Measurements from ENCODE around the gene GPANK1. TPM values are rescaled to one million over a fixed set of nuclear protein-coding genes. Genes with fewer than 3 reads are reported as not detected.

The GPANK1 gene
- total and polyA plus RNA-seq, 9 of the 15 experiments (the other 6 are each of a cell fraction or from before 2014, with no cell fraction given), result 32.2 to 111 (median 46.3) TPM

- no peak for TF ChIP-seq BACH1 (tag; IDR thresholded peaks at IDR 0.05)
- 0 out of 2 replicates have a peak, but pooled peaks have one; percentile 54 for TF ChIP-seq NBN (IDR thresholded peaks at IDR 0.05; ENCODE audit: low read depth)
Measured at GRCh38 chr6:31680226-31681134, 15.7 kb upstream of the GPANK1 start, which contains the start of gene LY6G5C (continued).

- intact Hi-C loops (cut with micrococcal nuclease) (no loop called here), in situ Hi-C loops (cut with MboI) (no loop called here)
- H3K36me3 ChIP-seq (ENCODE audit: control insufficient read depth, insufficient read depth, low read length), result peaks cover 12% of the 10 kb centered on the region
- H4K20me1 ChIP-seq (replicated peaks; ENCODE audit: control insufficient read depth, insufficient read depth, low read length), result no peaks in the 10 kb centered on the region
- ChIA-PET CTCF (ENCODE audit: low intra/inter-chr PET ratio) (no interaction called here), POLR2A (interaction anchor here (0.6 to 3.6 kb wide), 15 partner anchors 8 to 522 kb away, joined by 3 to 33 read pairs (median 4); partner anchors contain the start of genes BAG6, C6orf47, CSNK2B and GPANK1)
- peak overlapping the region; percentile 16; the same call in 1 of the 2 replicates for H2AFZ ChIP-seq (ENCODE audit: low read depth, low read length)
- H3K9me3 ChIP-seq (replicated peaks; ENCODE audit: control insufficient read depth, insufficient read depth, low read depth, low read length), result no peaks in the 10 kb centered on the region
- H3K4me2 ChIP-seq (ENCODE audit: insufficient read depth, low read length), result no peak overlapping the region; the same call in 1 of the 2 replicates
- no peak for FAIRE-seq
- no peaks in the 10 kb centered on the region for H3K79me2 ChIP-seq (ENCODE audit: control insufficient read depth, insufficient read depth, low read length)
- no peak overlapping the region for H3K4me3 ChIP-seq
- no peak for ATAC-seq
- peaks cover 9 to 15% of the 10 kb centered on the region in 2 experiments for H3K4me1 ChIP-seq (replicated peaks in 1 of 2; ENCODE audit: control insufficient read depth in 2 of 2, insufficient read depth in 2 of 2, low read length in 2 of 2)
- no TSS peak for BruUV-seq (replicated peaks)
- no peak for DNase-seq (ENCODE audit: extremely low read depth in 1 of 4, low spot score in 3 of 4)
- no peaks in the 10 kb centered on the region for H3K9me1 ChIP-seq (ENCODE audit: control insufficient read depth, insufficient read depth, low read length)
- 12% methylated on average over 8 of the region's 8 CpGs for WGBS (ENCODE audit: insufficient coverage, low coverage, missing lambda C conversion rate)
- no peak overlapping the region for H3K27ac ChIP-seq (ENCODE audit: extremely low read depth, low read depth, low read length)
- no peaks in the 10 kb centered on the region for H3K27me3 ChIP-seq (ENCODE audit: control insufficient read depth in 2 of 2, insufficient read depth in 2 of 2, low read length in 2 of 2)
- H3K9ac ChIP-seq (ENCODE audit: insufficient read depth in 1 of 2, low read depth in 2 of 2, low read length in 2 of 2), result peak overlapping the region in 1 of 2 experiments; percentile 0; a peak in 1 of 4 replicates
- TF ChIP-seq CTBP1 (IDR thresholded peaks at IDR 0.05; ENCODE audit: borderline replicate concordance) (peak; percentile 50; the same call in 1 of the 2 replicates), TEAD4 (IDR thresholded peaks at IDR 0.05; ENCODE audit: low read length) (no peak), TEAD4 (CRISPR knock-in tag; IDR thresholded peaks at IDR 0.05; ENCODE audit: borderline replicate concordance) (0 out of 2 replicates have a peak, but pooled peaks have one; percentile 56), GTF2F1 (IDR thresholded peaks at IDR 0.05; ENCODE audit: low read depth, low read length) (no peak), MAX (CRISPR knock-in tag; IDR thresholded peaks at IDR 0.05) (0 out of 2 replicates have a peak, but pooled peaks have one; percentile 34), MLX (CRISPR knock-in tag; conservative IDR thresholded peaks at IDR 0.05) (0 out of 4 replicates have a peak, but pooled peaks of 1 of the 2 experiments have one; percentile 38), ZNF239 (CRISPR knock-in tag; IDR thresholded peaks at IDR 0.05) (no peak), MCM7 (IDR thresholded peaks at IDR 0.05) (0 out of 4 replicates have a peak, but pooled peaks have one; percentile 19 to 42), MTA3 (IDR thresholded peaks at IDR 0.05; ENCODE audit: borderline replicate concordance) (0 out of 2 replicates have a peak, but pooled peaks have one; percentile 32), KDM1A (IDR thresholded peaks at IDR 0.05) (peak; percentile 46 to 48; a peak in 2 of 4 replicates), ZNF583 (CRISPR knock-in tag; IDR thresholded peaks at IDR 0.05) (no peak), NKRF (IDR thresholded peaks at IDR 0.05; ENCODE audit: borderline replicate concordance) (no peak), FOXA3 (CRISPR knock-in tag; conservative IDR thresholded peaks at IDR 0.05 in 1 of 2, IDR thresholded peaks at IDR 0.05 in 1 of 2) (0 out of 4 replicates have a peak, but pooled peaks of 1 of the 2 experiments have one; percentile 36), ZNF589 (CRISPR knock-in tag; IDR thresholded peaks at IDR 0.05; ENCODE audit: low read depth) (no peak), ARID1B (IDR thresholded peaks at IDR 0.05) (no peak), ZKSCAN8 (CRISPR knock-in tag; IDR thresholded peaks at IDR 0.05) (no peak)
Measured at GRCh38 chr6:31677955-31678354, 13.2 kb upstream of the GPANK1 start.
